ENCODE data around the gene SDR42E1. TPM values are rescaled to one million over a fixed set of nuclear protein-coding genes. Genes with fewer than 3 reads are reported as not detected.
A peak's percentile ranks its signal among the peaks of the same experiment; 100 is the strongest.

SDR42E1 gene
- total and polyA plus RNA-seq, 2 of the 13 experiments (the other 11 are each of a cell fraction or from before 2014, with no cell fraction given) = 0.01 to 0.13 TPM

- TF ChIP-seq, protein P1, sequence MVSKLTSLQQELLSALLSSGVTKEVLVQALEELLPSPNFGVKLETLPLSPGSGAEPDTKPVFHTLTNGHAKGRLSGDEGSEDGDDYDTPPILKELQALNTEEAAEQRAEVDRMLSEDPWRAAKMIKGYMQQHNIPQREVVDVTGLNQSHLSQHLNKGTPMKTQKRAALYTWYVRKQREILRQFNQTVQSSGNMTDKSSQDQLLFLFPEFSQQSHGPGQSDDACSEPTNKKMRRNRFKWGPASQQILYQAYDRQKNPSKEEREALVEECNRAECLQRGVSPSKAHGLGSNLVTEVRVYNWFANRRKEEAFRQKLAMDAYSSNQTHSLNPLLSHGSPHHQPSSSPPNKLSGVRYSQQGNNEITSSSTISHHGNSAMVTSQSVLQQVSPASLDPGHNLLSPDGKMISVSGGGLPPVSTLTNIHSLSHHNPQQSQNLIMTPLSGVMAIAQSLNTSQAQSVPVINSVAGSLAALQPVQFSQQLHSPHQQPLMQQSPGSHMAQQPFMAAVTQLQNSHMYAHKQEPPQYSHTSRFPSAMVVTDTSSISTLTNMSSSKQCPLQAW (CRISPR knock-in tag; IDR thresholded peaks at IDR 0.05) = peak; percentile 60; the same call in 1 of the 2 replicates
- TF ChIP-seq, protein P2, sequence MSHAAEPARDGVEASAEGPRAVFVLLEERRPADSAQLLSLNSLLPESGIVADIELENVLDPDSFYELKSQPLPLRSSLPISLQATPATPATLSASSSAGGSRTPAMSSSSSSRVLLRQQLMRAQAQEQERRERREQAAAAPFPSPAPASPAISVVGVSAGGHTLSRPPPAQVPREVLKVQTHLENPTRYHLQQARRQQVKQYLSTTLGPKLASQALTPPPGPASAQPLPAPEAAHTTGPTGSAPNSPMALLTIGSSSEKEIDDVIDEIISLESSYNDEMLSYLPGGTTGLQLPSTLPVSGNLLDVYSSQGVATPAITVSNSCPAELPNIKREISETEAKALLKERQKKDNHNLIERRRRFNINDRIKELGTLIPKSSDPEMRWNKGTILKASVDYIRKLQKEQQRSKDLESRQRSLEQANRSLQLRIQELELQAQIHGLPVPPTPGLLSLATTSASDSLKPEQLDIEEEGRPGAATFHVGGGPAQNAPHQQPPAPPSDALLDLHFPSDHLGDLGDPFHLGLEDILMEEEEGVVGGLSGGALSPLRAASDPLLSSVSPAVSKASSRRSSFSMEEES (CRISPR knock-in tag; IDR thresholded peaks at IDR 0.05) = no peak
- TF ChIP-seq HOXA3 (CRISPR knock-in tag; IDR thresholded peaks at IDR 0.05) (peak; percentile 43; the same call in 1 of the 2 replicates), IRF2 (CRISPR knock-in tag; IDR thresholded peaks at IDR 0.05) (0 out of 2 replicates have a peak, but pooled peaks have one; percentile 40), PITX1 (CRISPR knock-in tag; IDR thresholded peaks at IDR 0.05) (peak; percentile 60; the same call in 1 of the 2 replicates), POGZ (CRISPR knock-in tag; IDR thresholded peaks at IDR 0.05) (peak; percentile 74), SAP130 (CRISPR knock-in tag; IDR thresholded peaks at IDR 0.05; ENCODE audit: low read depth) (peak; percentile 42), GATAD2A (CRISPR knock-in tag; IDR thresholded peaks at IDR 0.05) (peak; percentile 84), NCOA2 (CRISPR knock-in tag; IDR thresholded peaks at IDR 0.05) (peak; percentile 79), ETV5 (CRISPR knock-in tag; IDR thresholded peaks at IDR 0.05; ENCODE audit: borderline replicate concordance) (peak; percentile 28; the same call in 1 of the 2 replicates), PHF21A (CRISPR knock-in tag; IDR thresholded peaks at IDR 0.05) (peak; percentile 57; the same call in 1 of the 2 replicates), ZNF580 (CRISPR knock-in tag; IDR thresholded peaks at IDR 0.05; ENCODE audit: borderline replicate concordance, low read depth) (peak; percentile 55; the same call in 1 of the 2 replicates), ZNF331 (CRISPR knock-in tag; IDR thresholded peaks at IDR 0.05) (peak; percentile 55; the same call in 1 of the 2 replicates), EP300 (IDR thresholded peaks at IDR 0.05; ENCODE audit: low read depth in 2 of 2, low read length in 2 of 2) (peak in 1 of 2 experiments; percentile 87; a peak in 2 of 4 replicates), EP300 (CRISPR knock-in tag; IDR thresholded peaks at IDR 0.05; ENCODE audit: borderline replicate concordance) (no peak), BCL6 (CRISPR knock-in tag; IDR thresholded peaks at IDR 0.05) (peak; percentile 73), FOXP1 (IDR thresholded peaks at IDR 0.05) (no peak), FOXP1 (CRISPR knock-in tag; IDR thresholded peaks at IDR 0.05) (peak; percentile 60; the same call in 1 of the 2 replicates), ZMYM2 (CRISPR knock-in tag; IDR thresholded peaks at IDR 0.05) (no peak), ETV6 (CRISPR knock-in tag; conservative IDR thresholded peaks at IDR 0.05) (no peak), SOX13 (IDR thresholded peaks at IDR 0.05) (no peak), SOX13 (CRISPR knock-in tag; conservative IDR thresholded peaks at IDR 0.05 in 1 of 2, IDR thresholded peaks at IDR 0.05 in 1 of 2) (peak in 1 of 2 experiments; percentile 69; a peak in 2 of 4 replicates), ZNF614 (CRISPR knock-in tag; IDR thresholded peaks at IDR 0.05; ENCODE audit: borderline replicate concordance) (peak; percentile 33; the same call in 1 of the 2 replicates), MIER3 (CRISPR knock-in tag; IDR thresholded peaks at IDR 0.05; ENCODE audit: borderline replicate concordance) (peak; percentile 60; the same call in 1 of the 2 replicates), THRA (CRISPR knock-in tag; IDR thresholded peaks at IDR 0.05; ENCODE audit: borderline replicate concordance) (peak; percentile 35; the same call in 1 of the 2 replicates), NFYB (CRISPR knock-in tag; IDR thresholded peaks at IDR 0.05) (no peak)
- TF ChIP-seq, protein P3, sequence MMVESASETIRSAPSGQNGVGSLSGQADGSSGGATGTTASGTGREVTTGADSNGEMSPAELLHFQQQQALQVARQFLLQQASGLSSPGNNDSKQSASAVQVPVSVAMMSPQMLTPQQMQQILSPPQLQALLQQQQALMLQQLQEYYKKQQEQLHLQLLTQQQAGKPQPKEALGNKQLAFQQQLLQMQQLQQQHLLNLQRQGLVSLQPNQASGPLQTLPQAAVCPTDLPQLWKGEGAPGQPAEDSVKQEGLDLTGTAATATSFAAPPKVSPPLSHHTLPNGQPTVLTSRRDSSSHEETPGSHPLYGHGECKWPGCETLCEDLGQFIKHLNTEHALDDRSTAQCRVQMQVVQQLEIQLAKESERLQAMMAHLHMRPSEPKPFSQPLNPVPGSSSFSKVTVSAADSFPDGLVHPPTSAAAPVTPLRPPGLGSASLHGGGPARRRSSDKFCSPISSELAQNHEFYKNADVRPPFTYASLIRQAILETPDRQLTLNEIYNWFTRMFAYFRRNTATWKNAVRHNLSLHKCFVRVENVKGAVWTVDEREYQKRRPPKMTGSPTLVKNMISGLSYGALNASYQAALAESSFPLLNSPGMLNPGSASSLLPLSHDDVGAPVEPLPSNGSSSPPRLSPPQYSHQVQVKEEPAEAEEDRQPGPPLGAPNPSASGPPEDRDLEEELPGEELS (CRISPR knock-in tag; IDR thresholded peaks at IDR 0.05) = peak; percentile 78
Measured at GRCh38 chr16:82059983-82060421, 48.7 kb upstream of the SDR42E1 start (continued).
